ENCODE measurements around the gene PLOD3. TPM values are rescaled to one million over a fixed set of nuclear protein-coding genes. Genes with fewer than 3 reads are reported as not detected.
"Not testable (repeated sequence)": the region's sequence is repeated elsewhere in the genome, so short reads cannot be mapped to it uniquely, and the experiment has no call there.

PLOD3 gene
- total RNA-seq, 1 donor from 2014 or later: 40.0 TPM

GRCh38 chr7:101202603-101202918 is 14.8 kb downstream of the PLOD3 start:
- Mint-ChIP-seq H3K4me3 (no peak overlapping the region), H3K4me1 (peaks cover 22% of the 10 kb centered on the region), H3K9me3 (no peaks in the 10 kb centered on the region), H3K36me3 (ENCODE audit: low read depth) (peaks cover 6% of the 10 kb centered on the region), H3K27me3 (peaks cover 21% of the 10 kb centered on the region), H3K27ac (no peak overlapping the region)
- intact Hi-C loops (cut with micrococcal nuclease): no loop called here
- ChIA-PET CTCF (interaction anchor here (1.0 to 2.0 kb wide), 3 partner anchors 10 to 80 kb away, joined by 3 to 5 read pairs (median 3); no protein-coding TSS in a partner anchor), POLR2A (no interaction called here)
- no peak for TF ChIP-seq CTCF (IDR thresholded peaks at IDR 0.05)
- DNase-seq (no peak), ATAC-seq (ENCODE audit: low read depth) (no peak)

- peaks cover 21% of the 10 kb centered on the region for H3K27me3 Mint-ChIP-seq
- peak; percentile 22 for DNase-seq
- ChIA-PET CTCF (interaction anchor here (1.2 to 2.0 kb wide), 2 partner anchors 9 to 81 kb away, joined by 3 to 5 read pairs; no protein-coding TSS in a partner anchor), POLR2A (interaction anchor here (0.7 kb wide), 1 partner anchor 15 kb away, joined by 4 read pairs; the partner anchor contains the start of gene PLOD3)
- H3K4me1 Mint-ChIP-seq: peaks cover 22% of the 10 kb centered on the region
- H3K36me3 Mint-ChIP-seq (ENCODE audit: low read depth): peaks cover 6% of the 10 kb centered on the region
- H3K4me3 Mint-ChIP-seq: peak overlapping the region; percentile 38
- H3K27ac Mint-ChIP-seq: no peak overlapping the region
- H3K9me3 Mint-ChIP-seq: no peaks in the 10 kb centered on the region
- ATAC-seq (ENCODE audit: low read depth): peak; percentile 74
- intact Hi-C loops (cut with micrococcal nuclease): no loop called here
- no peak for TF ChIP-seq CTCF (IDR thresholded peaks at IDR 0.05)
These were observed 15.4 kb downstream of the PLOD3 start for GRCh38 chr7:101201695-101202602.

GRCh38 chr7:101200862-101201599 is 16.4 kb downstream of the PLOD3 start, which contains the start of gene MOGAT3:
MOGAT3 (minus strand) TSS chr7:101201036; CDS start chr7:101200854, 182 bp downstream.
- H3K4me3 Mint-ChIP-seq: peak within 1 kb of the TSS; percentile 38
- ATAC-seq (ENCODE audit: low read depth): no peak
- H3K4me1 Mint-ChIP-seq: peaks cover 22% of the 10 kb centered on the region
- POLR2A ChIA-PET: no interaction called here
- CTCF ChIA-PET: interaction anchor here (2.0 kb wide), 1 partner anchor 8 kb away, joined by 5 read pairs; no protein-coding TSS in a partner anchor
- H3K9me3 Mint-ChIP-seq: no peaks in the 10 kb centered on the region
- DNase-seq: no peak
- TF ChIP-seq CTCF (IDR thresholded peaks at IDR 0.05): no peak
- no peak within 1 kb of the TSS for H3K27ac Mint-ChIP-seq
- intact Hi-C loops (cut with micrococcal nuclease): no loop called here
- peaks cover 21% of the 10 kb centered on the region for H3K27me3 Mint-ChIP-seq
- peaks cover 3% of the 10 kb centered on the region for H3K36me3 Mint-ChIP-seq (ENCODE audit: low read depth)

- POLR2A ChIA-PET: interaction anchor here (0.6 kb wide), 1 partner anchor 125 kb away, joined by 8 read pairs; no protein-coding TSS in a partner anchor
- no peak for ATAC-seq (ENCODE audit: low read depth)
These were observed 16.9 kb downstream of the PLOD3 start for GRCh38 chr7:101200504-101200861.

GRCh38 chr7:101199522-101199921 is 17.9 kb downstream of the PLOD3 start:
- ATAC-seq (ENCODE audit: low read depth); intact Hi-C loops (cut with micrococcal nuclease); H3K36me3 Mint-ChIP-seq (ENCODE audit: low read depth); H3K27ac Mint-ChIP-seq; H3K4me3 Mint-ChIP-seq; CTCF ChIA-PET; H3K9me3 Mint-ChIP-seq; DNase-seq; POLR2A ChIA-PET: not testable (repeated sequence)
- peaks cover 21% of the 10 kb centered on the region for H3K27me3 Mint-ChIP-seq
- H3K4me1 Mint-ChIP-seq: peaks cover 22% of the 10 kb centered on the region

More at GRCh38 chr7:101200504-101200861, 16.9 kb downstream of the PLOD3 start:
- Mint-ChIP-seq H3K27me3 (peaks cover 21% of the 10 kb centered on the region), H3K27ac (no peak overlapping the region), H3K9me3 (no peaks in the 10 kb centered on the region), H3K36me3 (ENCODE audit: low read depth) (no peaks in the 10 kb centered on the region), H3K4me1 (peaks cover 22% of the 10 kb centered on the region), H3K4me3 (no peak overlapping the region)
- intact Hi-C loops (cut with micrococcal nuclease): no loop called here
- DNase-seq: no peak
- CTCF ChIA-PET: no interaction called here
- TF ChIP-seq CTCF (IDR thresholded peaks at IDR 0.05): no peak
